Uterus (tissue), 4 donors: ENCODE results near the gene MTFR1L. TPM values are rescaled to one million over a fixed set of nuclear protein-coding genes. Genes with fewer than 3 reads are reported as not detected.

ENCODE experiments used
- DNase-seq, 2 donors: peaks; one replicate each; pipeline ENCODE4 v3.0.0-alpha.2; 2019 to 2020
- H3K27ac ChIP-seq, 2 donors: fragments of 200-600 bp; sonication (generic); 1 replicate in 1 of 2; 2 replicates in 1 of 2; pipeline ENCODE4 v1.5.1; 2016 to 2018
- H3K27me3 ChIP-seq, 2 donors: fragments of 200-600 bp; sonication (generic); one replicate each; pipeline ENCODE4 v1.5.1; 2018 to 2019; ENCODE audit warnings: control low read depth in 1 of 2
- H3K36me3 ChIP-seq, 2 donors: fragments of 200-600 bp; sonication (generic); one replicate each; pipeline ENCODE4 v1.5.1; 2019; ENCODE audit warnings: control low read depth in 1 of 2
- H3K4me1 ChIP-seq, 2 donors: fragments of 200-600 bp; sonication (generic); one replicate each; pipeline ENCODE4 v1.5.1; 2018 to 2019; ENCODE audit warnings: control low read depth in 1 of 2
- H3K4me3 ChIP-seq, 2 donors: fragments of 200-600 bp; sonication (generic); 1 replicate in 1 of 2; 2 replicates in 1 of 2; pipeline ENCODE4 v1.5.1; 2018 to 2019; ENCODE audit warnings: mild to moderate bottlenecking in 1 of 2
- H3K9me3 ChIP-seq, 2 donors: fragments of 200-600 bp; sonication (generic); one replicate each; pipeline ENCODE4 v1.5.1; 2019; ENCODE audit warnings: control low read depth in 1 of 2
- POLR2A ChIP-seq, 2 donors: fragments of 450-650 bp; IDR thresholded peaks; one replicate each; pipeline ENCODE4 v1.6.1; 2016; ENCODE audit warnings: antibody characterized with exemption in 2 of 2, mild to moderate bottlenecking in 1 of 2, moderate library complexity in 1 of 2
- intact Hi-C: fragments of 100-400 bp; cut with DNase I; formaldehyde crosslinking; loops from one replicate; pipeline ENCODE4 v1.15.1; 2023; ENCODE audit warnings: low total_unique reads
- total RNA-seq, 4 donors: library from RNA; depleted of rRNA in 3 of 4; stranded (reverse); fragments of >200 nt in 3 of 4; gene quantifications; one replicate each; pipeline versions ENCODE4 v1.1.0 to v1.2.4, GENCODE V29; 2014 to 2023
- TF ChIP-seq, protein P1 (sequence below), 4 experiments: fragments of 200-600 bp in 2 of 4; fragments of 450-650 bp in 2 of 4; sonication (generic) in 2 of 4; IDR thresholded peaks; one replicate each; pipeline ENCODE4 v1.5.1; 2016 to 2019; ENCODE audit warnings: antibody characterized with exemption in 4 of 4, mild to moderate bottlenecking in 2 of 4, moderate library complexity in 1 of 4
- donor health status: DM: yes; HTN: yes; CAD: no.

The MTFR1L gene
- total RNA-seq, 4 donors from 2014 or later, result 51.5 to 106 (median 63.7) TPM

DNA sequence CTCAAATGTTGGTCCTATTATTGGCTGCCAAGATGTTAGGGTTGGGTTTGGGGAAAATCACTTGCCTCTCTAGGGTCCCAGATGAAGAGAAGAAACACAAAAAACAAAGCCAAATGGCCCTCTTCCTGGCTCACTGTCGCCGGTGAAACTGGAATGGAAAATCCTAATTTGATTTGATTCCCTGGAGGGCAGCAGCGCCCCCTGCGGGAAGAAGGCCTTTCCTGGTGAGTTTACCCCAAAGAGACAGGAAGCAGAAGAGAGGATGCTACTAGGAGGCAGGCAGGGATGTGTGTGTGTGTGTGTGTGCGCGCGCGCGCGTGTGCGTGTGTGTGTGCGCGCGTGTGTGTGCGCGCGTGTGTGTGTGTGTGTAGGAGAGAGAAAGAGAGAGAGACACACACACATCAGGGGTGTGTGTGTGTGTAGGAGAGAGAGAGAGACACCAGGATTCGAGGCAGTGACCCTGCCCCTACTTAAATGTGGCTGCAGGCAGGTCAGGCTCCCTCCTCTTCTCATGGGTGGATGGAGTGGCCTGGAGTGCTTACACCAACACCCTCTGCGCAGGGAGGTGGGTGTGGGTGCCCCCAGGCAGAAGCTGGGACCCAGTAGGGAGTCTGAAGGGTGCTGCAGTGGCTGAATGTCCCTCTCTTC is 22.8 kb upstream of the MTFR1L start:
- Histone ChIP-seq H3K36me3 (no peaks in the 10 kb centered on the region), H3K4me1 (no peaks in the 10 kb centered on the region), H3K27ac (no peak overlapping the region), H3K9me3 (no peaks in the 10 kb centered on the region), H3K27me3 (no peaks in the 10 kb centered on the region), H3K4me3 (no peak overlapping the region)
- no peak for TF ChIP-seq POLR2A (IDR thresholded peaks at IDR 0.05)
- TF ChIP-seq, protein P1, sequence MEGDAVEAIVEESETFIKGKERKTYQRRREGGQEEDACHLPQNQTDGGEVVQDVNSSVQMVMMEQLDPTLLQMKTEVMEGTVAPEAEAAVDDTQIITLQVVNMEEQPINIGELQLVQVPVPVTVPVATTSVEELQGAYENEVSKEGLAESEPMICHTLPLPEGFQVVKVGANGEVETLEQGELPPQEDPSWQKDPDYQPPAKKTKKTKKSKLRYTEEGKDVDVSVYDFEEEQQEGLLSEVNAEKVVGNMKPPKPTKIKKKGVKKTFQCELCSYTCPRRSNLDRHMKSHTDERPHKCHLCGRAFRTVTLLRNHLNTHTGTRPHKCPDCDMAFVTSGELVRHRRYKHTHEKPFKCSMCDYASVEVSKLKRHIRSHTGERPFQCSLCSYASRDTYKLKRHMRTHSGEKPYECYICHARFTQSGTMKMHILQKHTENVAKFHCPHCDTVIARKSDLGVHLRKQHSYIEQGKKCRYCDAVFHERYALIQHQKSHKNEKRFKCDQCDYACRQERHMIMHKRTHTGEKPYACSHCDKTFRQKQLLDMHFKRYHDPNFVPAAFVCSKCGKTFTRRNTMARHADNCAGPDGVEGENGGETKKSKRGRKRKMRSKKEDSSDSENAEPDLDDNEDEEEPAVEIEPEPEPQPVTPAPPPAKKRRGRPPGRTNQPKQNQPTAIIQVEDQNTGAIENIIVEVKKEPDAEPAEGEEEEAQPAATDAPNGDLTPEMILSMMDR (IDR thresholded peaks at IDR 0.05), result peak; percentile 76 to 90 (median 81)
- intact Hi-C loops, result loop anchor here (5.0 kb wide), 1 partner anchor 185 kb away; no protein-coding TSS in a partner anchor
- DNase-seq, result peak; percentile 84 to 85

DNA sequence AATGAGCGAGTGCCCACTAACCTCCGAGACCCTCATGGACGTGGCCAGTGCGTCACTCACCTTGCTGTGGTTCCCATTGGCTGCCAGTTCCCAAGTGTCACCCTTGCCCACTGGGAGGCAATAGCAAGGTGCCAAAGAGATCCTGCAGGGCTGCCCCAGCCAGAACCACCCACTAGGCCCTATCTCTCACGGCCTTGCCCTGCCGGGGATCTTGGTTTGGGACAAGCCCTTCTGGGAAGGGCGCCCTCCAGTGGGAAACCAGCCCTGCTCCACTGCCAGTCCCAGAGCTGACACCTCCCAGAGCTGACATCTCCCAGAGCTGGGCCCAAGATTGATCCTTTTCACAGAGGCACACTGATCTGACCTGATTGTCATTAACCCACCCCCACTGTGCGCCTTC is 21.8 kb upstream of the MTFR1L start:
- Histone ChIP-seq H3K27ac (no peak overlapping the region), H3K36me3 (no peaks in the 10 kb centered on the region), H3K4me1 (no peaks in the 10 kb centered on the region), H3K9me3 (no peaks in the 10 kb centered on the region), H3K27me3 (no peaks in the 10 kb centered on the region), H3K4me3 (no peak overlapping the region)
- TF ChIP-seq POLR2A (IDR thresholded peaks at IDR 0.05), result no peak
- TF ChIP-seq, protein P1 (IDR thresholded peaks at IDR 0.05), result no peak
- no peak for DNase-seq
- intact Hi-C loops, result loop anchor here (5.0 kb wide), 1 partner anchor 186 kb away; no protein-coding TSS in a partner anchor

DNA sequence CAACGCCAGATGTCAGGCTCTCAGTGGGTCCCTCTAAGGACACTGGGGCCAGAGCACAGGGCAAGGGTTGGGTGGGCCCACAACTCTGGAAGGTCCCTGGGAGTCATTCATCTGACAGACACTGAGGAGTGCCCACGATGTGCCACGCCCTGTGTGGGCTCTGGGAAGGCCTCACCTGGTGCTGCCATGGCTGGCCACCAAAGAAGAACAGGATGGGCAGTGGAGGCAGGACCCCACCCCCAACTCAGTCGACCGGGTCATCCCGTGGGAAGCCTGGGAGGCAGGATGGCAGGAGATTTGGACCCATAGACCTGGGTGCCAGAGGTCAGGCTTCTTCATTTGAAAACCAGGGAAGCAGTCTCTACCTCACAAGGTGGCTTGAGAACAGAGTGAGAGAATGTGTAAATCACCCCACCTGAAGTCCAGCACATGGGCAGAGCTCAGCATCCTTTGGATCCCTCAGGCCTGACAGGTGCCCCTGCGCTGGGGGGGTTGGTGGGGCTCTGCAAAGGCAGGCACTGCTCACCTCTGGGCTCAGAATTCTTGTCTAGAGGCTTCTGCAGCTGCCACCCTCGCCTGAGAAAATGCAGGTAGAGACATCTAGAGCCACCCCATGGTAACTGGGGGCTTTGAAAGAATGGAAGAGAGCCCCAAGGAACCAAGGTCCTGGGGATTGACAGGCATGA is 20.9 kb upstream of the MTFR1L start:
- TF ChIP-seq, protein P1 (IDR thresholded peaks at IDR 0.05), result no peak
- TF ChIP-seq POLR2A (IDR thresholded peaks at IDR 0.05), result no peak
- peak overlapping the region; percentile 86 for H3K27ac ChIP-seq
- intact Hi-C loops, result loop anchor here (5.0 kb wide), 1 partner anchor 187 kb away; no protein-coding TSS in a partner anchor
- H3K9me3 ChIP-seq, result no peaks in the 10 kb centered on the region
- H3K4me3 ChIP-seq, result no peak overlapping the region
- DNase-seq, result no peak
- H3K4me1 ChIP-seq, result no peaks in the 10 kb centered on the region
- no peaks in the 10 kb centered on the region for H3K27me3 ChIP-seq
- no peaks in the 10 kb centered on the region for H3K36me3 ChIP-seq

DNA sequence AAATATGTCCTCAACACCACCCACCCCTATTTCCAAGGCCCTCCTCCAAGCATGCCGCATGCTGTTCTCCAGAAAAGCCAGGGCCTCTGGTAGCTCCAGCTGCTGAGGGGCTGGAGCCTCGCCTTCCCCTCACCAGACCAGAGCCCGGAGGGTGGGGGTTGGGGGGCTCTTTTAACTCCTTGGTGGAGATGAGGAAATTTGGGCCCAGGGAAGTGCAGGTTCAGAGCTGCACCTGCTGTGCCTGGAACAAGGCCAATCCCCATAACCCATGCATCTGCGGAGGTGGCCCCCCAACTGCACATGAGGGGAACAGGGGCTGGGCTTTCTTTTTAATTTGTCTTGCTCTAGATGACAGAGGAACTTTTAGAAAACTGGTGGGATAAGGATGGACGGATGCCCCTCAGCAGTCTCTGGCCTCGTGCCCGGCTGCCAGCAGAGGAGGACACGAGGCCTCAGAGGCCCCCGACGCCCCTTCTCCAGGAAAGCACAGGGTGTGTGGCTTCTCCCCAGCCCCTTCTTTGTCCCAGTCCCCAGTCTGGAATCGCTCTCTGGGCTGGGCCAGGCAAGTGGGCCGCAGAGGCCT is 20.3 kb upstream of the MTFR1L start:
- Histone ChIP-seq H3K27me3 (no peaks in the 10 kb centered on the region), H3K27ac (peak overlapping the region; percentile 86), H3K4me3 (peak overlapping the region; percentile 53), H3K4me1 (no peaks in the 10 kb centered on the region), H3K36me3 (no peaks in the 10 kb centered on the region), H3K9me3 (no peaks in the 10 kb centered on the region)
- TF ChIP-seq, protein P1 (IDR thresholded peaks at IDR 0.05), result no peak
- no peak for TF ChIP-seq POLR2A (IDR thresholded peaks at IDR 0.05)
- intact Hi-C loops, result loop anchor here (5.0 kb wide), 1 partner anchor 187 kb away; no protein-coding TSS in a partner anchor
- DNase-seq, result peak in 1 of 2 donors; percentile 70
